CD4-positive, alpha-beta memory T cell (primary cell): Measurements from ENCODE around the gene MMP23B. TPM values are rescaled to one million over a fixed set of nuclear protein-coding genes. Genes with fewer than 3 reads are reported as not detected.

Experiments
- CTCF ChIA-PET: fragments of 350-600 bp; sonication (Branson Sonifier 250); formaldehyde crosslinking; loops from one replicate; lab custom pipeline; 2021; ENCODE audit warnings: inconsistent platforms; ENCODE audit not compliant: partially characterized antibody; lab: Charles Lee
- POLR2A ChIA-PET: fragments of 350-600 bp; sonication (Branson Sonifier 250); formaldehyde crosslinking; loops from one replicate; lab custom pipeline; 2021; ENCODE audit not compliant: partially characterized antibody; lab: Charles Lee
- DNase-seq, 5 donors: peaks; one replicate each; pipeline versions ENCODE4 v3.0.0 to v3.0.0-alpha.2; 2020 to 2022; ENCODE audit warnings: mixed read lengths in 1 of 5
- H3K27ac ChIP-seq: one replicate; pipeline ENCODE4 v1.7.0; 2013; ENCODE audit warnings: low read depth, low read length
- H3K27me3 ChIP-seq: 2 replicates; pipeline ENCODE4 v1.7.0; 2013; ENCODE audit warnings: mild to moderate bottlenecking, low read length, moderate library complexity; ENCODE audit not compliant: insufficient read depth
- H3K36me3 ChIP-seq: 2 replicates; pipeline ENCODE4 v1.7.0; 2013; ENCODE audit warnings: mild to moderate bottlenecking, low read length, moderate library complexity; ENCODE audit not compliant: insufficient read depth
- H3K4me1 ChIP-seq: 2 replicates; pipeline ENCODE4 v1.7.0; 2013; ENCODE audit warnings: mild to moderate bottlenecking, low read length, moderate library complexity; ENCODE audit not compliant: insufficient read depth
- H3K4me3 ChIP-seq, 2 donors: one replicate each; pipeline ENCODE4 v1.7.0; 2013; ENCODE audit warnings: low read length in 2 of 2, mild to moderate bottlenecking in 1 of 2
- H3K9me3 ChIP-seq, 2 donors: one replicate each; pipeline ENCODE4 v1.7.0; 2013; ENCODE audit warnings: low read length in 2 of 2, control low read depth in 1 of 2; ENCODE audit not compliant: control insufficient read depth in 1 of 2
- H3K27ac Mint-ChIP-seq, 7 donors: one replicate each; pipeline ENCODE4 v1.8.0; 2020 to 2021; ENCODE audit warnings: mixed read lengths in 7 of 7, mild to moderate bottlenecking in 6 of 7, inconsistent platforms in 3 of 7, moderate library complexity in 3 of 7
- H3K27me3 Mint-ChIP-seq, 2 donors: one replicate each; pipeline ENCODE4 v1.8.0; 2020 to 2021; ENCODE audit warnings: mixed read lengths in 2 of 2
- H3K36me3 Mint-ChIP-seq, 2 donors: one replicate each; pipeline ENCODE4 v1.8.0; 2020 to 2021; ENCODE audit warnings: mixed read lengths in 2 of 2, inconsistent platforms in 1 of 2, mild to moderate bottlenecking in 1 of 2
- H3K4me1 Mint-ChIP-seq, 4 donors: one replicate each; pipeline ENCODE4 v1.8.0; 2020 to 2021; ENCODE audit warnings: mixed read lengths in 4 of 4, mild to moderate bottlenecking in 1 of 4
- H3K4me3 Mint-ChIP-seq, 8 donors: one replicate each; pipeline ENCODE4 v1.8.0; 2020 to 2021; ENCODE audit warnings: mixed read lengths in 8 of 8, mild to moderate bottlenecking in 7 of 8, moderate library complexity in 6 of 8, inconsistent platforms in 3 of 8
- H3K9me3 Mint-ChIP-seq, 8 donors: one replicate each; pipeline ENCODE4 v1.8.0; 2020 to 2021; ENCODE audit warnings: mixed read lengths in 8 of 8, mild to moderate bottlenecking in 5 of 8, inconsistent platforms in 3 of 8, moderate library complexity in 1 of 8
- intact Hi-C: fragments of 100-400 bp; cut with micrococcal nuclease; formaldehyde crosslinking; loops from one replicate; pipeline ENCODE4 v1.15.1; 2023
- polyA plus RNA-seq, 2 donors: library from polyadenylated mRNA; unstranded; fragments of 300-500 nt; fragmentation: Illumina TruSeq; gene quantifications; one replicate each; pipeline ENCODE4 v1.2.3, GENCODE V29; 2021
- total RNA-seq, 2 experiments: library from RNA; stranded (reverse); gene quantifications; one replicate each; pipeline ENCODE4 v1.2.3, GENCODE V29; 2021

The MMP23B gene
- total and polyA plus RNA-seq, 4 experiments from 2014 or later: 0.53 to 3.7 (median 3.5) TPM; not detected in 1

- Mint-ChIP-seq H3K4me3 (peak overlapping the region in 1 of 8 donors; percentile 39), H3K4me1 (peaks cover 8 to 22% (median 15%) of the 10 kb centered on the region in 4 donors), H3K27ac (peak overlapping the region in 4 of 7 donors; percentile 18 to 37 (median 29)), H3K9me3 (no peaks in the 10 kb centered on the region), H3K27me3 (peaks cover 0 to 2% of the 10 kb centered on the region in 2 donors), H3K36me3 (no peaks in the 10 kb centered on the region)
- intact Hi-C loops: no loop called here
- POLR2A ChIA-PET: interaction anchor here (1.1 to 5.8 kb wide), 3 partner anchors 10 to 205 kb away, joined by 3 to 43 read pairs (median 6); partner anchors contain the start of genes CCNL2, MIB2 and MMP23B
- CTCF ChIA-PET: no interaction called here
- Histone ChIP-seq H3K27me3 (no peaks in the 10 kb centered on the region), H3K36me3 (no peaks in the 10 kb centered on the region), H3K4me1 (peaks cover 22% of the 10 kb centered on the region), H3K4me3 (no peak overlapping the region), H3K27ac (no peak overlapping the region), H3K9me3 (no peaks in the 10 kb centered on the region)
- no peak for DNase-seq
Observed at GRCh38 chr1:1603671-1604373, 28.2 kb upstream of the MMP23B start.

- Mint-ChIP-seq H3K9me3 (no peaks in the 10 kb centered on the region), H3K4me1 (peaks cover 8 to 20% (median 15%) of the 10 kb centered on the region in 4 donors), H3K4me3 (peak overlapping the region in 1 of 8 donors; percentile 39), H3K27me3 (no peaks in the 10 kb centered on the region), H3K36me3 (no peaks in the 10 kb centered on the region), H3K27ac (peak overlapping the region in 3 of 7 donors; percentile 37 to 59 (median 58))
- no peak for DNase-seq
- Histone ChIP-seq H3K27ac (no peak overlapping the region), H3K9me3 (no peaks in the 10 kb centered on the region), H3K4me3 (no peak overlapping the region), H3K27me3 (no peaks in the 10 kb centered on the region), H3K4me1 (peaks cover 19% of the 10 kb centered on the region), H3K36me3 (no peaks in the 10 kb centered on the region)
- CTCF ChIA-PET: no interaction called here
- intact Hi-C loops: no loop called here
- POLR2A ChIA-PET: interaction anchor here (5.8 kb wide), 1 partner anchor 10 kb away, joined by 43 read pairs; the partner anchor contains the start of gene MIB2
Observed at GRCh38 chr1:1604374-1605033, 27.5 kb upstream of the MMP23B start.

GRCh38 chr1:1605034-1605591 is 26.9 kb upstream of the MMP23B start:
- H3K4me1 ChIP-seq: peaks cover 19% of the 10 kb centered on the region
- H3K27me3 ChIP-seq: no peaks in the 10 kb centered on the region
- no peaks in the 10 kb centered on the region for H3K36me3 ChIP-seq
- no peak overlapping the region for H3K27ac ChIP-seq
- intact Hi-C loops: no loop called here
- no peaks in the 10 kb centered on the region for H3K27me3 Mint-ChIP-seq
- POLR2A ChIA-PET: interaction anchor here (5.8 kb wide), 1 partner anchor 9 kb away, joined by 43 read pairs; the partner anchor contains the start of gene MIB2
- no peak overlapping the region for H3K4me3 ChIP-seq
- no peaks in the 10 kb centered on the region for H3K9me3 ChIP-seq
- H3K9me3 Mint-ChIP-seq: no peaks in the 10 kb centered on the region
- peak overlapping the region in 2 of 7 donors; percentile 13 to 58 for H3K27ac Mint-ChIP-seq
- peaks cover 8 to 20% (median 15%) of the 10 kb centered on the region in 4 donors for H3K4me1 Mint-ChIP-seq
- H3K36me3 Mint-ChIP-seq: no peaks in the 10 kb centered on the region
- peak overlapping the region in 1 of 8 donors; percentile 25 for H3K4me3 Mint-ChIP-seq
- no peak for DNase-seq
- CTCF ChIA-PET: no interaction called here

- ChIA-PET POLR2A (interaction anchor here (5.8 kb wide), 1 partner anchor 8 kb away, joined by 43 read pairs; the partner anchor contains the start of gene MIB2), CTCF (no interaction called here)
- no peaks in the 10 kb centered on the region for H3K9me3 ChIP-seq
- no peak for DNase-seq
- no peaks in the 10 kb centered on the region for H3K27me3 ChIP-seq
- no peak overlapping the region for H3K4me3 ChIP-seq
- no peaks in the 10 kb centered on the region for H3K36me3 ChIP-seq
- H3K27ac ChIP-seq: no peak overlapping the region
- intact Hi-C loops: no loop called here
- H3K4me1 Mint-ChIP-seq: peaks cover 8 to 20% (median 14%) of the 10 kb centered on the region in 4 donors
- no peak overlapping the region for H3K4me3 Mint-ChIP-seq
- H3K27ac Mint-ChIP-seq: no peak overlapping the region
- peaks cover 14% of the 10 kb centered on the region for H3K4me1 ChIP-seq
- no peaks in the 10 kb centered on the region for H3K27me3 Mint-ChIP-seq
- no peaks in the 10 kb centered on the region for H3K36me3 Mint-ChIP-seq
- no peaks in the 10 kb centered on the region for H3K9me3 Mint-ChIP-seq
Observed at GRCh38 chr1:1605724-1606123, 26.2 kb upstream of the MMP23B start.

- H3K4me3 Mint-ChIP-seq: no peak overlapping the region
- Histone ChIP-seq H3K4me1 (peaks cover 13% of the 10 kb centered on the region), H3K27ac (no peak overlapping the region), H3K36me3 (no peaks in the 10 kb centered on the region), H3K4me3 (no peak overlapping the region), H3K27me3 (no peaks in the 10 kb centered on the region), H3K9me3 (no peaks in the 10 kb centered on the region)
- peak in 1 of 5 donors; percentile 33 for DNase-seq
- H3K9me3 Mint-ChIP-seq: no peaks in the 10 kb centered on the region
- no peak overlapping the region for H3K27ac Mint-ChIP-seq
- CTCF ChIA-PET: no interaction called here
- no peaks in the 10 kb centered on the region for H3K27me3 Mint-ChIP-seq
- peaks cover 8 to 25% (median 13%) of the 10 kb centered on the region in 4 donors for H3K4me1 Mint-ChIP-seq
- intact Hi-C loops: no loop called here
- H3K36me3 Mint-ChIP-seq: no peaks in the 10 kb centered on the region
- POLR2A ChIA-PET: interaction anchor here (1.3 to 2.2 kb wide), 2 partner anchors 9 to 23 kb away, joined by 6 to 18 read pairs; partner anchors contain the start of gene MIB2
Observed at GRCh38 chr1:1606232-1606631, 25.7 kb upstream of the MMP23B start.

GRCh38 chr1:1609822-1610485 is 22.0 kb upstream of the MMP23B start:
- ChIA-PET CTCF (no interaction called here), POLR2A (no interaction called here)

More at GRCh38 chr1:1609822-1610485, 22.0 kb upstream of the MMP23B start:
- Mint-ChIP-seq H3K27me3 (no peaks in the 10 kb centered on the region), H3K4me3 (peak overlapping the region in 1 of 8 donors; percentile 6), H3K27ac (no peak overlapping the region), H3K9me3 (no peaks in the 10 kb centered on the region), H3K4me1 (peaks cover 18 to 37% (median 31%) of the 10 kb centered on the region in 4 donors), H3K36me3 (peaks cover 0 to 9% of the 10 kb centered on the region in 2 donors)
- Histone ChIP-seq H3K9me3 (no peaks in the 10 kb centered on the region), H3K4me3 (no peak overlapping the region), H3K36me3 (no peaks in the 10 kb centered on the region), H3K27me3 (no peaks in the 10 kb centered on the region), H3K27ac (no peak overlapping the region), H3K4me1 (peaks cover 29% of the 10 kb centered on the region)
- DNase-seq: no peak
- intact Hi-C loops: no loop called here
